Measurements from ENCODE around the gene UTS2R. TPM values are rescaled to one million over a fixed set of nuclear protein-coding genes. Genes with fewer than 3 reads are reported as not detected.

The UTS2R gene
- polyA plus RNA-seq, 1 donor (not counting 4 experiments of a cell fraction or from before 2014, with no cell fraction given): not detected

DNA sequence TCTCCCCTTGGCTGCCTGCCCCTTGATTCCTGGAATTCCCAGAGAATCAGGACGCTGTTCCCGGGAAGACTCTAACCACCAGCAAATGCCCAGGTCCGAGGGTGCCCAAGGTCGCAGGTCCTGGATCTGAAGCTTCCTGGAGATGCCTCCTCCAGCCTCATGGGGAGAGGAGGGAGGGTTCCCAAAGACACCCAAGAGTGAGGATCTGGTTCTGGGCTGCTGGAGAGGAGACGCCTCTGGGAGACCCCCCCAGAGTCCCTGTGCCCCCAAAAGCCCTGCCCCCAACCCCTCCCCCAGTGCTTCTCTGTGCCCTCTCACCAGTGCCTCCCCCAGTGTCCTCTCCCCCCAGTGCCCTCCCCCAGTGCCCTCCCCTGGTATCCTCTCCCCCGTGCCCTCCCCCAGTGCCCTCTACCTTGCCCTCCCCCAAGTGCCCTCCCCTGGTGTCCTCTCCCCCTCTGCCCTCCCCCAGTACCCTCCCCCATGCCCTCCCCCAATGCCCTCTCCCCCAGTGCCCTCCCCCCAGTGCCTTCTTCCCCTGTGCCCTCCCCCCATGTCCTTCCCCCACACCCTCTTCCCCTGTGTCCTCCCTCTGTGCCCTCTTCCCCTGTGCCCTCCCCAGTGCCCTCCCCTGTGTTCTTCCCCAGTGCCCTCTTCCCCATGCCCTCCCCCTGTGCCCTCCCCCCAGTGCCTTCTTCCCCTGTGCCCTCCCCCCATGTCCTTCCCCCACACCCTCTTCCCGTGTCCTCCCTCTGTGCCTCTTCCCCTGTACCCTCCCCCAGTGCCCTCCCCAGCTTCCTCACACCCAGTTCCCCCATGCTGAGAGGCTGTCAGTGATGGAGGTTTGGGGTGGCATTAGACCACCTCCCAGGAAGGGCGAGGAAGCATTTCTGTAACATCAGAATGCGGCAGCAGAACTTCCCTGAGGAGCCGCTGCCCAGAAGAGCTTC is 31.7 kb upstream of the UTS2R start:
- Histone ChIP-seq H3K36me3 (ENCODE audit: control insufficient read depth in 2 of 2, extremely low read depth in 1 of 2, insufficient read depth in 2 of 2, low read length in 2 of 2) (no peaks in the 10 kb centered on the region), H3K4me3 (ENCODE audit: control insufficient read depth in 2 of 3, extremely low read depth in 1 of 3, insufficient read depth in 2 of 3, low read depth in 1 of 3, low read length in 3 of 3) (peak overlapping the region in 2 of 3 experiments; percentile 65 to 67), H3K9ac (ENCODE audit: control insufficient read depth, extremely low read depth, insufficient read depth, low read length) (peak overlapping the region; percentile 74), H3K4me1 (ENCODE audit: control insufficient read depth, extremely low read depth, insufficient read depth, low read length) (peaks cover 26% of the 10 kb centered on the region), H3K27me3 (ENCODE audit: control insufficient read depth, extremely low read depth, insufficient read depth, low read length) (peaks cover 11% of the 10 kb centered on the region), H3K9me1 (ENCODE audit: control insufficient read depth, extremely low read depth, insufficient read depth, low read length) (no peaks in the 10 kb centered on the region), H3K4me2 (ENCODE audit: control insufficient read depth, extremely low read depth, insufficient read depth, low read depth, low read length) (peak overlapping the region; percentile 91), H3K9me3 (ENCODE audit: control insufficient read depth, low read depth, low read length) (no peaks in the 10 kb centered on the region), H4K20me1 (ENCODE audit: control insufficient read depth, extremely low read depth, insufficient read depth, low read length) (no peaks in the 10 kb centered on the region), H2AFZ (ENCODE audit: control insufficient read depth, low read length) (peak overlapping the region; percentile 94), H3K27ac (ENCODE audit: control insufficient read depth, insufficient read depth, low read length) (no peak overlapping the region), H3K79me2 (ENCODE audit: control insufficient read depth, insufficient read depth, low read length) (no peaks in the 10 kb centered on the region)
- TF ChIP-seq EZH2 (IDR thresholded peaks at IDR 0.05; ENCODE audit: low read length): no peak
- TF ChIP-seq, protein P1, sequence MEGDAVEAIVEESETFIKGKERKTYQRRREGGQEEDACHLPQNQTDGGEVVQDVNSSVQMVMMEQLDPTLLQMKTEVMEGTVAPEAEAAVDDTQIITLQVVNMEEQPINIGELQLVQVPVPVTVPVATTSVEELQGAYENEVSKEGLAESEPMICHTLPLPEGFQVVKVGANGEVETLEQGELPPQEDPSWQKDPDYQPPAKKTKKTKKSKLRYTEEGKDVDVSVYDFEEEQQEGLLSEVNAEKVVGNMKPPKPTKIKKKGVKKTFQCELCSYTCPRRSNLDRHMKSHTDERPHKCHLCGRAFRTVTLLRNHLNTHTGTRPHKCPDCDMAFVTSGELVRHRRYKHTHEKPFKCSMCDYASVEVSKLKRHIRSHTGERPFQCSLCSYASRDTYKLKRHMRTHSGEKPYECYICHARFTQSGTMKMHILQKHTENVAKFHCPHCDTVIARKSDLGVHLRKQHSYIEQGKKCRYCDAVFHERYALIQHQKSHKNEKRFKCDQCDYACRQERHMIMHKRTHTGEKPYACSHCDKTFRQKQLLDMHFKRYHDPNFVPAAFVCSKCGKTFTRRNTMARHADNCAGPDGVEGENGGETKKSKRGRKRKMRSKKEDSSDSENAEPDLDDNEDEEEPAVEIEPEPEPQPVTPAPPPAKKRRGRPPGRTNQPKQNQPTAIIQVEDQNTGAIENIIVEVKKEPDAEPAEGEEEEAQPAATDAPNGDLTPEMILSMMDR (optimal IDR thresholded peaks at IDR 0.05 in 1 of 3, IDR thresholded peaks at IDR 0.05 in 1 of 3, conservative IDR thresholded peaks at IDR 0.05 in 1 of 3; ENCODE audit: extremely low read depth in 1 of 3, insufficient read depth in 2 of 3, low read length in 3 of 3): no peak
- FAIRE-seq: no peak
- dilution Hi-C loops (cut with MboI; ENCODE audit: extremely low pct_ligation_motif_present, low sequenced_read_pairs): loop anchor here (10.0 kb wide), 1 partner anchor 95 kb away; no protein-coding TSS in a partner anchor
- DNase-seq (ENCODE audit: low read depth, low spot score): no peak

DNA sequence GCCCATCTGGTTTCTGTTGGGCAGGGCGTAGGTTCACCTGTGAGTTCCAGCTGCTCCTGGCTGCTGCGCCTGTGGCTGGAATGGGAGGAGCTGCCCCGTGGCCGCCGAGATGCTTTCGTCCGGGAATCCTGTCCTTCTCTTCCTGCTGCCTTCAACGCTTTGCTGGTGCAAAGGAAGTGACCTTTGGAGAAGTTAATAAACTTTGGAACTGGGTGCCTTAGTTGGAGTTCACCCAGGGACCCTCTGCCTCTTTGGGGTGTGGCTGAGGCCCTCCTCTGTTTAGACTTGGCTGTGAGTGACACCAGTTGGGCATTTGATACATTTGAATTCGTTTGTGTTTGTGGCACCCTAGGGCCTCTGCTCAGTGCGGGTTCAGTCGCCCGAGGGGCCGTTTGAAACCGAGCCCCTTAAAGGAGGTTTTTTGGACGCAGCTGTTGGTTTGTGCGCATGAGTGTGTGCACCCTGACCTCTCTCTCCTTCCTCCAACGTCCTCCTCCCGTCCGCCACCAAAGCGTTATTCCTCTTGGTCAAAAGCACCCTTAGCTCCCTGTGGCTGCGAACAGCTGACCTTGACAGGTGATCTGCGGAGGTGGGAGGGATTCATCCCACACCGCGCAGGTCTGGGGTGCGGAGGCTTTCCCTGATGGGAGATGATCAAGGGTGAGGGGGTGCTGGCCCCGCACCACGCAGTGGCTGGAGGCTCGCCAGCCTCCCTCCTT is 29.0 kb upstream of the UTS2R start:
- Histone ChIP-seq H3K9me1 (ENCODE audit: control insufficient read depth, extremely low read depth, insufficient read depth, low read length) (no peaks in the 10 kb centered on the region), H3K27me3 (ENCODE audit: control insufficient read depth, extremely low read depth, insufficient read depth, low read length) (peaks cover 11% of the 10 kb centered on the region), H4K20me1 (ENCODE audit: control insufficient read depth, extremely low read depth, insufficient read depth, low read length) (no peaks in the 10 kb centered on the region), H3K9ac (ENCODE audit: control insufficient read depth, extremely low read depth, insufficient read depth, low read length) (no peak overlapping the region), H3K36me3 (ENCODE audit: control insufficient read depth in 2 of 2, extremely low read depth in 1 of 2, insufficient read depth in 2 of 2, low read length in 2 of 2) (no peaks in the 10 kb centered on the region), H2AFZ (ENCODE audit: control insufficient read depth, low read length) (no peak overlapping the region), H3K4me3 (ENCODE audit: control insufficient read depth in 2 of 3, extremely low read depth in 1 of 3, insufficient read depth in 2 of 3, low read depth in 1 of 3, low read length in 3 of 3) (no peak overlapping the region), H3K4me1 (ENCODE audit: control insufficient read depth, extremely low read depth, insufficient read depth, low read length) (peaks cover 13% of the 10 kb centered on the region), H3K79me2 (ENCODE audit: control insufficient read depth, insufficient read depth, low read length) (no peaks in the 10 kb centered on the region), H3K9me3 (ENCODE audit: control insufficient read depth, low read depth, low read length) (no peaks in the 10 kb centered on the region), H3K27ac (ENCODE audit: control insufficient read depth, insufficient read depth, low read length) (no peak overlapping the region), H3K4me2 (ENCODE audit: control insufficient read depth, extremely low read depth, insufficient read depth, low read depth, low read length) (no peak overlapping the region)
- DNase-seq (ENCODE audit: low read depth, low spot score) (no peak), FAIRE-seq (no peak)
- dilution Hi-C loops (cut with MboI; ENCODE audit: extremely low pct_ligation_motif_present, low sequenced_read_pairs): loop anchor here (10.0 kb wide), 1 partner anchor 92 kb away; no protein-coding TSS in a partner anchor
- no peak for TF ChIP-seq EZH2 (IDR thresholded peaks at IDR 0.05; ENCODE audit: low read length)
- TF ChIP-seq, protein P1 (optimal IDR thresholded peaks at IDR 0.05 in 1 of 3, IDR thresholded peaks at IDR 0.05 in 1 of 3, conservative IDR thresholded peaks at IDR 0.05 in 1 of 3; ENCODE audit: extremely low read depth in 1 of 3, insufficient read depth in 2 of 3, low read length in 3 of 3): no peak
